Activated CD4-positive, alpha-beta T cell treated with anti-CD3 and anti-CD28 coated beads for 36 hours (primary cell): ENCODE data around the gene BANP. TPM values are rescaled to one million over a fixed set of nuclear protein-coding genes. Genes with fewer than 3 reads are reported as not detected.
A peak's percentile ranks its signal among the peaks of the same experiment; 100 is the strongest.
"Not testable (repeated sequence)": the region's sequence is repeated elsewhere in the genome, so short reads cannot be mapped to it uniquely, and the experiment has no call there.

ENCODE experiments used
- ATAC-seq: fragments of 200-7000 bp; cut with Tn5 transposase; one replicate; pipeline ENCODE4 v1.10.0; 2021; ENCODE audit warnings: mild to moderate bottlenecking, moderate library complexity
- CTCF ChIA-PET: fragments of 350-600 bp; sonication (Branson Sonifier 250); formaldehyde crosslinking; loops from one replicate; lab custom pipeline; 2021; ENCODE audit warnings: antibody characterized with exemption; lab: Charles Lee
- POLR2A ChIA-PET: fragments of 350-600 bp; sonication (Branson Sonifier 250); formaldehyde crosslinking; loops from one replicate; lab custom pipeline; 2021; ENCODE audit warnings: antibody characterized with exemption, inconsistent platforms; lab: Charles Lee
- DNase-seq: peaks from one replicate; pipeline ENCODE4 v3.0.0-alpha.2; 2020
- H3K27ac Mint-ChIP-seq: one replicate; pipeline ENCODE4 v1.8.0; 2021; ENCODE audit warnings: mixed read lengths
- H3K27me3 Mint-ChIP-seq: one replicate; pipeline ENCODE4 v1.8.0; 2021; ENCODE audit warnings: mixed read lengths
- H3K36me3 Mint-ChIP-seq: one replicate; pipeline ENCODE4 v1.8.0; 2021; ENCODE audit warnings: low read depth, mixed read lengths
- H3K4me1 Mint-ChIP-seq: one replicate; pipeline ENCODE4 v1.8.0; 2021; ENCODE audit warnings: mixed read lengths
- H3K4me3 Mint-ChIP-seq: one replicate; pipeline ENCODE4 v1.8.0; 2021; ENCODE audit warnings: mild to moderate bottlenecking, moderate library complexity, mixed read lengths
- H3K9me3 Mint-ChIP-seq: one replicate; pipeline ENCODE4 v1.8.0; 2021; ENCODE audit warnings: low read depth, mixed read lengths
- intact Hi-C, 2 experiments: fragments of 100-400 bp; cut with DNase I in 1 of 2; cut with micrococcal nuclease in 1 of 2; formaldehyde crosslinking; loops; one replicate each; pipeline versions ENCODE4 v1.14.2 to v1.15.1; 2022 to 2024; cut with DNase I, micrococcal nuclease
- total RNA-seq, 2 experiments: library from RNA; stranded (reverse); gene quantifications; one replicate each; pipeline ENCODE4 v1.2.3, GENCODE V29; 2021

Gene BANP
- total RNA-seq, 2 experiments from 2014 or later = 35.2 to 36.1 TPM

DNA sequence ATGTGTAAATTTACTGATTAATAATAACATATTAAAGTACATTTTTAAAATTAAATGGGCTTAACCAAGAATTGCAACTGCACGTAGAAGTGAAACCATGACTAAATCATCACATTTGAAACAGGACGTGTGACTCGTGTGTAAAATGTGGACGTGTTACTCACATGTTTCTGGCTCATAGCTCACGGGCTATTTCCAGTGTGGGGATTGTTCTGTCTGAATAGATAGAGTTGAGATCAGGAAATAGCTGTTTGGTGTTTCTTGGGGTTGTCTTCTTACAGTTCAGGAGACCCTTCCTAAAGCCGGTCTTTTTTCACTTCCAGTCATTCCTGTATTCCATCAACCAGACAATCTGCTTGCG lies 32.5 kb downstream of the BANP start:
- Mint-ChIP-seq H3K4me1 (peaks cover 76% of the 10 kb centered on the region), H3K36me3 (peaks cover 60% of the 10 kb centered on the region), H3K27ac (peak overlapping the region; percentile 91)
- intact Hi-C loops = loop anchor here in 1 of 2 experiments (5.0 kb wide), 1 partner anchor 86 kb away; no protein-coding TSS in a partner anchor
- peak; percentile 60 for ATAC-seq
- ChIA-PET CTCF (interaction anchor here (1.0 to 2.2 kb wide), 3 partner anchors 21 to 35 kb away, joined by 3 to 8 read pairs (median 5); no protein-coding TSS in a partner anchor), POLR2A (interaction anchor here (0.6 to 1.0 kb wide), 3 partner anchors 20 to 33 kb away, joined by 3 to 7 read pairs (median 4); partner anchors contain the start of gene BANP)
- not testable (repeated sequence) for H3K27me3 Mint-ChIP-seq, H3K4me3 Mint-ChIP-seq, H3K9me3 Mint-ChIP-seq
- DNase-seq = peak; percentile 61

DNA sequence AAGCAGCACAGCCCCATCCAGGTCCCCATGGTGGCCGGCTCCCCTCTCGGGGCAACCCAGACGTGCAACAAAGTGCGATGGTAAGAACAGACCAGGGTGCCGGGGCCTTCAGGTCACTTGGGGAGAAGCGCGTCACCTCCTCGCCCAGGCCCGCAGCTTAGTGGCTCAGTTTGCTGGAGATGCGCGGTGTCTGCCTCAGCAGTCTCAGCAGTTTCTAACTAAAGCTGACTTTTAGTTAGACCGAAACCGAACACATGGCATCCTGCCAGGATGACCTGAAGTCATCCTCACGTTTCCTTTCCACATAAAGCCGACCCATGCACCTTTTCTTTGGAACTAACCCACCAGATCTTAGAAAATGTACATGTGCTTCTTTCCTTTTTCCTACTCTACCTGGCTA lies 32.9 kb downstream of the BANP start:
- intact Hi-C loops = loop anchor here in 1 of 2 experiments (5.0 kb wide), 1 partner anchor 87 kb away; no protein-coding TSS in a partner anchor
- ChIA-PET POLR2A (interaction anchor here (0.6 to 1.0 kb wide), 3 partner anchors 21 to 33 kb away, joined by 3 to 7 read pairs (median 4); partner anchors contain the start of gene BANP), CTCF (interaction anchor here (1.0 to 2.2 kb wide), 3 partner anchors 22 to 35 kb away, joined by 3 to 8 read pairs (median 5); no protein-coding TSS in a partner anchor)
- peak; percentile 46 for DNase-seq
- not testable (repeated sequence) for H3K9me3 Mint-ChIP-seq, ATAC-seq, H3K27me3 Mint-ChIP-seq
- H3K4me1 Mint-ChIP-seq = peaks cover 71% of the 10 kb centered on the region
- peak overlapping the region; percentile 91 for H3K27ac Mint-ChIP-seq
- H3K4me3 Mint-ChIP-seq = peak overlapping the region; percentile 54
- peaks cover 59% of the 10 kb centered on the region for H3K36me3 Mint-ChIP-seq

DNA sequence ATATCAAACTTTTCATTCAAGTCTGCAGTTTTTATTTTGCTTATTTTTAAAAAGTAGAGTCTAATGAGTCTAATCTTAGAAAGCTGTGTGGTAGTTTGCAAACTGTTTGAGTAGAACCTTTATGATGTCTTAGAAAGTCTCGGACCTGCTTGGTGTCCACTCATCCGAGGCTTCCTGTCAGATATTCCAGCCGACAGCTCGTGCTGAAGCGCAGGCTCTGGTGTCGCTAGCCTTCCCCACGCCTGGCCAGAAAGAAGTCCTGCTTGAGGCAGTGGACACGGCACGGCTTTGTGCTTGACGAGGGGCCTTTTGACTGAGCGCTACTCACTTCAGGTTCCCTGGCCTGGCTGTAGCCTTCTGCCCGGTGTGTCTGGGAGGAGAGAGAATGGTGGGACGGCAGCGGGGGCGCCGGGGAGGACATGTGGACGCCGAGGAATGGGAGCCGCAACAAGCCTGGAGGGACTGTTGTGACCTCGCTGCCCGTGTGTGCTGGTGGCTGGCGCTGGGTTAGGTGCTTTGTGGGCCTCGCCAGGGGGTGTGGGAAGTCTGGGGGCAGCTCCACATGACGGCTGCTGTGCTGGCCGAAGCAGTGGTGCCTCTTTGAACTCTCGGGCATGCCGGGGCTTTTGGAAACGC lies 33.5 kb downstream of the BANP start:
- Mint-ChIP-seq H3K27me3 (no peaks in the 10 kb centered on the region), H3K27ac (peak overlapping the region; percentile 91), H3K4me3 (peak overlapping the region; percentile 54), H3K4me1 (peaks cover 67% of the 10 kb centered on the region), H3K9me3 (no peaks in the 10 kb centered on the region), H3K36me3 (peaks cover 58% of the 10 kb centered on the region)
- ChIA-PET CTCF (interaction anchor here (1.1 to 2.2 kb wide), 3 partner anchors 22 to 28 kb away, joined by 3 to 8 read pairs (median 5); no protein-coding TSS in a partner anchor), POLR2A (no interaction called here)
- DNase-seq (no peak), ATAC-seq (no peak)
- intact Hi-C loops = loop anchor here (5.0 kb wide), 2 partner anchors 32 to 87 kb away; partner anchors contain the start of gene BANP (in 1 of the 2)

DNA sequence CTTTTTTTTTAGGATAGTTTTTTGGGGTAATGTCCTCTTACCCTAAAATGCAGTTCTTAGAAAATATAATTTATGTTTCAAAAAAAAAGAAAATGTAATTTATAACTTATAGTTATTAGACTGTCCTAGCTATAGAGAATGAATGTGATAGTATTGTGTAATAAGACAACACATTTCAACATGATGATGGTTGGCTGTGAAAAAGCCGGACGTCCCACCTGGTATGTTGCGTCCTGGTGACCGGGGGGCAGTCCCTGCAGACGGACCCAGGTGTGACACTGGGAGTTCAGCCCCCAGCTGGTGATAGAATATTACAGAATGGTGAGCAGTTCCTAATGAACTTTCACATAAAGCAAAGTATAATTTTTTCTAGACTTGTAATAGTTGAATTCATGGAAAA lies 34.3 kb downstream of the BANP start:
- H3K27me3 Mint-ChIP-seq, ATAC-seq, H3K9me3 Mint-ChIP-seq, POLR2A ChIA-PET, DNase-seq: not testable (repeated sequence)
- peak overlapping the region; percentile 97 for H3K27ac Mint-ChIP-seq
- H3K4me3 Mint-ChIP-seq = peak overlapping the region; percentile 11
- H3K4me1 Mint-ChIP-seq = peaks cover 59% of the 10 kb centered on the region
- CTCF ChIA-PET = interaction anchor here (1.1 to 2.2 kb wide), 2 partner anchors 23 to 28 kb away, joined by 3 to 8 read pairs; no protein-coding TSS in a partner anchor
- H3K36me3 Mint-ChIP-seq = peaks cover 58% of the 10 kb centered on the region
- intact Hi-C loops = loop anchor here in 1 of 2 experiments (5.0 kb wide), 1 partner anchor 33 kb away; the partner anchor contains the start of gene BANP

DNA sequence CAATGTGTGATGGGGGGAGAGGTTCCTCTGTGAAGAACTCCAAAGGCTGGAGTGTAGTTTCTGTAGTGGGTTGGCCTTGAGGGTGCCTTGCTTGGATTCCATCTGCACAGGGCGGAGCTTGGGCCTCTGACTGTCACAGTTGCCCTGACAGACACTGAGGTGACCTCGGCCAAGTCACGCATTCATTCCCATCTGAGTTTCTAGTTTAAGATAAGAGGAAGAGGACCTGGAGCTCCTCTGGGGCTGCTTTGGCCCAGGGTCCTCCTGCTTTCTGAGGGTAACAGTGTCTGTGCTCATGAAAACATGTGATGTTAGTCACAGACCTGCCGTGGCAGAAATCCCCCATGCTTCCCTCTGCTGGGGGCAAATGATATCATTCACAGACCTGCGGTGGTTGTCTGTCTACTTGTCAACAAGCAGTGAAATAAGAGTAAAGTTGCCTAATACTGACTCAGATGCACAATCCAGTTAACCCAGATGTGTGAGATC lies 35.2 kb downstream of the BANP start:
- intact Hi-C loops = loop anchor here (1.0 to 5.0 kb wide), 2 partner anchors 24 to 34 kb away; partner anchors contain the start of gene BANP (in 1 of the 2)
- H3K27me3 Mint-ChIP-seq, H3K9me3 Mint-ChIP-seq, POLR2A ChIA-PET, CTCF ChIA-PET: not testable (repeated sequence)
- Mint-ChIP-seq H3K4me3 (peak overlapping the region; percentile 22), H3K4me1 (peaks cover 50% of the 10 kb centered on the region), H3K36me3 (peaks cover 55% of the 10 kb centered on the region), H3K27ac (peak overlapping the region; percentile 97)
- DNase-seq (peak; percentile 77), ATAC-seq (peak; percentile 78)

DNA sequence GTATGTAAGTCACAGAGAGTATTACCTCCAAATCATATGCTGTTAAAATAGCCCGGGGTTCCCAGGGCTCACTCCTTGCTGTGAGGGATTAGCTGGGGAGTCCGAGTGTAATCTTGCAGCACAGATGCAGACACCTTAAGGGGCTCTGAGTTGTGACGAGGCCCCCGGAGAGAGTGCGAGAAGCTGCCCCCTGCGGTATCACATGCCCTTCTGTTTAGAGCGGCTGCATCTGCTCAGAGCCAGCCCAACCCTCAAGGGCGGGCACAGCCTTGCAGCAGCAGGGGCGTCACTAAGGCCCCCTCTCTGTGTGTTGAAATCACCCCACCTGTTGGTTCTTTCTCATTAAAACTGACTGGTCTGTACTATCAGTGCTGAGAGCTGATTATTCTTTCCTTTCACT lies 37.4 kb downstream of the BANP start:
- H3K27ac Mint-ChIP-seq, DNase-seq, H3K4me3 Mint-ChIP-seq, H3K9me3 Mint-ChIP-seq, POLR2A ChIA-PET, CTCF ChIA-PET, H3K27me3 Mint-ChIP-seq, ATAC-seq: not testable (repeated sequence)
- H3K4me1 Mint-ChIP-seq = peaks cover 29% of the 10 kb centered on the region
- peaks cover 38% of the 10 kb centered on the region for H3K36me3 Mint-ChIP-seq
- intact Hi-C loops = loop anchor here in 1 of 2 experiments (5.0 kb wide), 1 partner anchor 36 kb away; the partner anchor contains the start of gene BANP

DNA sequence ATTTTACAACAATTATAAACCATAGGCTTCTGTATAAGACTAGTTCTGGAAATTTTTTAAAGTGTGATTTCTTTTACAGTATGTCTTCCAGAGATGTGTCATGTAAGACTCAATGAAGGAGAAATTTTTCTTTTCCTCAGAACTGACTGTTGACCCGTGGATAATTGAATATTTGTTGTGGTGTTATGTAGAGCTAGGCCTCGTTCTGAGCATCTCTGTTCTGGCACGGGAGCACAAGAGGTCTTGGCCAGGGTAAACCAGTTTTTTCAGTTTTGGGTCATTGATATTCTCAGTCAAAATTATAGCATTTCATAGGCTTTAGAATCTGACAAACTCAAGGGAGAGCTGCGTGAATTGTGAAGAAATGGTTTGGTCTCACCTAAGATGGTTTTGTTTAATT lies 39.0 kb downstream of the BANP start:
- H3K9me3 Mint-ChIP-seq, ATAC-seq, POLR2A ChIA-PET, H3K27me3 Mint-ChIP-seq, DNase-seq, intact Hi-C loops, H3K4me3 Mint-ChIP-seq: not testable (repeated sequence)
- CTCF ChIA-PET = interaction anchor here (0.6 kb wide), 1 partner anchor 214 kb away, joined by 4 read pairs; no protein-coding TSS in a partner anchor
- peaks cover 28% of the 10 kb centered on the region for H3K36me3 Mint-ChIP-seq
- H3K4me1 Mint-ChIP-seq = peaks cover 13% of the 10 kb centered on the region
- H3K27ac Mint-ChIP-seq = peak overlapping the region; percentile 29

DNA sequence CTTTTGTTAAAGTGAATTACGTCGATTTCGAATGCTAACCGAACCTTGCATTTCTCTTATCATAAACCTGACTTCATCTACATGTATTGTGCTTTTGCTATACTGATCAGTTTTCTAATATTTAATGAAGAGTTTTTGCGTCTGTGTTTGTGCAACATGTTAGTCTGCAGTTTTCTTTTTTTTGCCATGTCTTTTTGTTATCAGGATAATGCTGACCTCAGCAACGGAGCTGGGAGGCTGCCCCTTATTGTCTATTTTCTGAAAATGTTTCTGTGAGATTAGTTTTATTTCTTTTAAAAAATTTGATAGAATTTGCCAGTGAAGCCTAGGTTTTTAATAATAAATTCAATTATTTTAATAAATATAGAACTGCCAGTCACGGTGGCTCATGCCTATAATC lies 40.9 kb downstream of the BANP start:
- intact Hi-C loops, H3K27me3 Mint-ChIP-seq, ATAC-seq, H3K9me3 Mint-ChIP-seq, H3K27ac Mint-ChIP-seq, H3K4me1 Mint-ChIP-seq, POLR2A ChIA-PET, H3K4me3 Mint-ChIP-seq, DNase-seq, CTCF ChIA-PET: not testable (repeated sequence)
- H3K36me3 Mint-ChIP-seq = peaks cover 16% of the 10 kb centered on the region

DNA sequence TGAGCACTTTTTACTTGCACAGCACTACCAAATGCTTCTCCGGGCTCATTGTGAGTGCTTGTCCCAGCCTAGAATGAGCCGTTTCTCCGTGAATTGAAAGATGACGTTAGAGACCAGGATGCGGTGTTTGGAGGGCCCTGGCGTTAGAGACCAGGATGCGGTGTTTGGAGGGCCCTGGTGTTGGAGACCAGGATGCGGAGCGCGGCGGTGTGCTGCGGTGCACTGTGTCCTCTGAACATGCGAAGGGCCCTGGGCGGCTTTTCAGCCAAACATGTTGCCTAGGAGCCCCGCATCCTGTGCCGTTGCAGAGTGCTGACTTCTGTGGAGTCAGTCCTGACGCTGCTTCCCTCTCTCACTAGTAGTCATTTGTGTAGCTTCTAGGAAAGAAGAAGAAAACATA lies 42.7 kb downstream of the BANP start:
- H3K4me1 Mint-ChIP-seq = no peaks in the 10 kb centered on the region
- peak overlapping the region; percentile 3 for H3K27ac Mint-ChIP-seq
- no peak for ATAC-seq
- H3K4me3 Mint-ChIP-seq = no peak overlapping the region
- no peaks in the 10 kb centered on the region for H3K27me3 Mint-ChIP-seq
- CTCF ChIA-PET = no interaction called here
- intact Hi-C loops = no loop called here
- peak; percentile 3 for DNase-seq
- POLR2A ChIA-PET = no interaction called here
- H3K36me3 Mint-ChIP-seq = peaks cover 17% of the 10 kb centered on the region
- no peaks in the 10 kb centered on the region for H3K9me3 Mint-ChIP-seq

DNA sequence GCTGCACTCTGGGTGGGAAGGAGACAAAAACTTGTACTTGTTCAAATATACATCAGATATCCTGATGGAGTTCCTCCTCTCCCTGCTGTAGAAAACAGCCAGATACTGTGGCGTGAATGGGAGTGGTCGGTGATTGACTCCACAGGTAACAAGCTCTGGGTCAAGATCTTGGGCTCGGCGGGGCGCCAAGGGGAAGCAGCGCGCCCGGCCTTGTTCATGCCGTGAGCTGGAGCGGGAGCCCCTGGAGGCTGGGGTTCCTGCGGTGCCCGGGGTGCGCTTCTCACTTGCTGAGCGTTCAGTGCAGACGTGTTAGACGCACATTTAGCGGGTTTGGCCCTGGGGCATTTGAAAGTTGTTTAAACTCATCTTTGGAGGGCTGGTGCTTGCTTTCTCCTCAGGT lies 44.4 kb downstream of the BANP start:
- ATAC-seq = no peak
- H3K4me1 Mint-ChIP-seq = no peaks in the 10 kb centered on the region
- DNase-seq = peak; percentile 2
- no peak overlapping the region for H3K4me3 Mint-ChIP-seq
- no peak overlapping the region for H3K27ac Mint-ChIP-seq
- CTCF ChIA-PET = no interaction called here
- H3K36me3 Mint-ChIP-seq = peaks cover 11% of the 10 kb centered on the region
- intact Hi-C loops = no loop called here
- H3K9me3 Mint-ChIP-seq = no peaks in the 10 kb centered on the region
- no peaks in the 10 kb centered on the region for H3K27me3 Mint-ChIP-seq
- POLR2A ChIA-PET = no interaction called here

DNA sequence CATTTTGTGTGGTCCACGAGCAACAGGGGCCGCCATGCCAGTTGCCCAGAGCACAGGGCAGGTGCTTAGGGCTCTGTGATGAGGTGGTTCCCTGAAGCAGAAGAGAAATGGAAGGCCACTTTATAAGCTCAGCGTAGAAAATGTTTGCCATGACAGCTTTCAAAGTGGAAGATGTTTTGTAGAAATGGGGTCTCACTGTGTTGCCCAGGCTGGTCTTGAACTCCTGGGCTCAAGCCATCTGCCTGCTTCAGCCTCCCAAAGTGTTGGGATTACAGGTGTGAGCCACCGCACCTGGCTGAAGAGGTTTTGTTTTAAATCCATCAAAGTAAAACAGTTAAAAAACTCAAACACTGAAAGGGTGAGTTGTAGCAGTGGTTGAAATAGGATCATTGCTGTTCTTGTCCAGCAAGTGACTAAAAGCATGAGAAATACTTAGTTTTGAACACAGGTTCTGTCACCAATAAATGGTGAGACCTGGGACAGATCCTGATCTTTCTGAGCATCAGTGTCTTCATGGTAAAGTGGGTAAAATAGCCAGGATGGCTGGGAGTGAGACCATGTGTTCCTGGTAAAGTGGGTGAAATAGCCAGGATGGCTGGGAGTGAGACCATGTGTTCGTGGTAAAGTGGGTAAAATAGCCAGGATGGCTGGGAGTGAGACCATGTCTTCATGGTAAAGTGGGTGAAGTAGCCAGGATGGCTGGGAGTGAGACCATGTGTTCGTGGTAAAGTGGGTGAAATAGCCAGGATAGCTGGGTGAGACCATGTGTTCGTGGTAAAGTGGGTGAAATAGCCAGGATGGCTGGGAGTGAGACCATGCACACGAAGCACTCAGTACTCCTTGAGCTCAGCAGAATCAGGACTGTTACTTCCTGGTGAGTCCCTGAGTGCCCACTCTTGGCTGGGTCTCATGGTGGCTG lies 46.0 kb downstream of the BANP start:
- ChIA-PET CTCF (interaction anchor here (0.6 kb wide), 1 partner anchor 41 kb away, joined by 3 read pairs; no protein-coding TSS in a partner anchor), POLR2A (no interaction called here)
- ATAC-seq (no peak), DNase-seq (peak; percentile 1)
- no peaks in the 10 kb centered on the region for H3K4me1 Mint-ChIP-seq
- no peaks in the 10 kb centered on the region for H3K27me3 Mint-ChIP-seq
- intact Hi-C loops = no loop called here
- no peak overlapping the region for H3K4me3 Mint-ChIP-seq
- H3K9me3 Mint-ChIP-seq = no peaks in the 10 kb centered on the region
- peaks cover 10% of the 10 kb centered on the region for H3K36me3 Mint-ChIP-seq
- H3K27ac Mint-ChIP-seq = peak overlapping the region; percentile 5
